HG02943 (cell line): Measurements from ENCODE around the gene ATF6.

Experiments
- ATAC-seq: cut with Tn5 transposase; IDR thresholded peaks from one replicate; pipeline ENCODE4 v1.9.1; 2021; ENCODE audit warnings: mild to moderate bottlenecking, low read depth, moderate library complexity; ENCODE audit not compliant: unreplicated experiment

The ATF6 gene

DNA sequence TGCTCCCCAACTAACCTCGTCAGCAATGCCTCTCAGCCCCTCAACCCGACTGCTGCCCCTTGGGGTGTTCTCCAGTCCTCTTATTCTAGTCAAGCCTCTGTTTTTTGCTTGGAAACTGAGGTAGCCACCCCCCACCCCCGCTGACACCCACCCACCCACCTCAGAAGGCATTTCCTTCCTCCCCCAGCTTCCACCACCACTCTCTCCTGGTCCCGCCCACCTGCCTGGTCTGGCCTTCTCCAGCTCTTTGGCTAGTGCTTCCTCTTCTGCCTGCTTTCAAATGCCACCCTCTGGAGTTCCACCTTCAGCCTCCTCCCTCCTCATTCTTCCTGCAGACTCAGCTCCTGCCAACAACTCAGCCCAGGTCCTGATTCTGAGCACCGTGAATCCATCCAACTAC lies 222.3 kb downstream of the ATF6 start:
- no peak for ATAC-seq

GRCh38 chr1:161989108-161989507 lies 223.0 kb downstream of the ATF6 start:
- no peak for ATAC-seq

GRCh38 chr1:161989786-161990185 lies 223.7 kb downstream of the ATF6 start:
- ATAC-seq, result no peak

DNA sequence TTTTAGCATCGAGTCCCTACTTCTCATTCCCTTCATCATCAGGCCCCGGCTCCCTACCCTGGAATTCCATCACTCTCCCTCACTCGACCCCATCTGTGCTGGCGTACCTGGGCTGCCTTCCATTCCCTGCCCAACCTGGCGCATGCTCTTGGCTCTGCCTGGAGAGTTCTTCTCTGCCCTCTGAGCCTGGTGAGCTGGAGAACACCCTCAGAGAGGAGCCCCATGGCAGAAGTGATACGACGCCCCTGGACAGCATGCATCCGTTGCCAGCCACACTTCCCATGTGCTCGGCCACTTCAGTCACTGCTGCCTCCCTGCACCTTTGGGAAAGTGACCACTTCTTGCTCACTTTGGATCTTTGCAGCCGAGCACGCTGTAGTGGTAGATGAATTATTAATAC lies 227.5 kb downstream of the ATF6 start:
- no peak for ATAC-seq

DNA sequence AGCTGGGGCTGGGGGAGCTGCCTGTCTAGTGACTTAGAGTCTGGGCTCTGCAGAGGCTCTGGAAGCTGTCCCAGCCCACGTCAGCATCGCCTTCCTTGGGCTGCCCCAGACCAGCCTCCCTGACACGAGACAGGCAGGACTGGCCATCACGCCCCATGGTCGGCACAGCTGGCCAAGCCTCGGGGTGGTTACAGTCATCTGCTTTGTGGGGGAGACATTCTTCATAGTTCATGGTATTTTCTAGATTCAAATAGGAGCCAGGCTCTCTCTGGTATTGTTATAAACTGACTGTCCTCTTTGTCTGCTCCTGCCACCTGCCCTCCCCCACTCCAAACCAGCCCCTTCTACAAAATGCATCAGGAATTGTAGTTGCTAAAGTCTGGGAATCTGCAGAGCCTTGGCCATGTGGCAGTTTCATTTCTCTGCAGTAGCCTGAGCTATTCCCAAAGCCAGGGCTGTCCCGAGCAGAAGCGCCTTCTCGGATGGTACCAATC lies 228.1 kb downstream of the ATF6 start:
- no peak for ATAC-seq

- no peak for ATAC-seq
Observed at GRCh38 chr1:161997152-161997551, 231.0 kb downstream of the ATF6 start.

DNA sequence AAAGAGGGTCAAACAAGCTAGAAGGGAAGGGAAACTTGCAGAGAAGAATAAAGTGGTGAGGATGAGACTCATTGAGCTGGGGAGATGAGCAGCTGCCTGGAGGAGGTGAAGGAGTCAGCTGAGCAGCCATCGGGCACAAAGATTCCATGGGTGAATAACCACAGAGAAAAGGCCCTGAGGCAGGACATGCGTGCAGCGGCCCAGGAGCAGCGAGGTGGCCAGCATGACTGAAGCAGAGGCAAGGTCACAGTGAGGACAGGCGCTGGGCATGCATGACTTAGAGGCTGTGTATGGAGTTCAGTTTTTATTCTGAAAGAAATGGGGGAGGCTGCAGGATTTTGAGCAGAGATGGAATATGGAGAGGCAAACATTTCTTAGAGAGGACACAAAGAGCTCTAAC lies 232.7 kb downstream of the ATF6 start:
- ATAC-seq, result no peak

DNA sequence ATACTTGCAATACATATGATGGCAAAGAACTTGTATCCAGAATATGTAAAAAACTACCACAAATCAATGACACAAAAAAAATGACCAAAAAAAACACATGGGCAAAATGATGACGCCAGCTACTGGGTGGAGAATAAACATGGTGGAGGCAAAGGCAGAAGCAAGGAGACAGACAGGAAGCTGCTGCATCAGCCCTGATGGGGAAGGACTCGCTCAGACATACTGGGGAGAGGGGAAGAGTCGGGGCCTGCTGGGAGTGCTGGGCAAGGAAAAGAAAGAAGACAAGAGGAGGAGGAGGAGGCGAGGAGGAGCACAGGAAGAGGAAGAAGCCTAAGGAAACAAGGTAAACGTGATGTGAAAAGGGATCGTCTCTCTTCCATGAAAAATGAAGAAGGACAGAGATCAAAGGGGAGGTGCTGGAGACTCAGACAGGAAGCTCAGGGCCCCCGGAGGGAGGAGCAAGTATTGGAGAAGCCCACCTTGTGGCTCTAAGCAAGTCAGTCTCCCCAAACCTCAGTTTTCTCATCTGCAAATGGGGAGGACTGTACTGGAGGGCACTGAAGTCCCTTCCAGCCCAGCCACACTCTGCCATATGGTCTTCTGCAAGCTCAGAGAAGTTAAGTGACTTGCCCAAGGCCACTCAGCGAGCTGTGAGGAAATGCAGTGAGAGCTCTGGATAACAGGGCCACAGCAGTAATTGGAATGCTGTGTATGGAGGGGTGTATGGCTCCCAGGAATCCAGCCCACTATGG lies 233.4 kb downstream of the ATF6 start:
- ATAC-seq, result no peak

GRCh38 chr1:162000053-162000420 lies 233.9 kb downstream of the ATF6 start:
- no peak for ATAC-seq

GRCh38 chr1:162003061-162003829 lies 237.1 kb downstream of the ATF6 start:
- no peak for ATAC-seq

DNA sequence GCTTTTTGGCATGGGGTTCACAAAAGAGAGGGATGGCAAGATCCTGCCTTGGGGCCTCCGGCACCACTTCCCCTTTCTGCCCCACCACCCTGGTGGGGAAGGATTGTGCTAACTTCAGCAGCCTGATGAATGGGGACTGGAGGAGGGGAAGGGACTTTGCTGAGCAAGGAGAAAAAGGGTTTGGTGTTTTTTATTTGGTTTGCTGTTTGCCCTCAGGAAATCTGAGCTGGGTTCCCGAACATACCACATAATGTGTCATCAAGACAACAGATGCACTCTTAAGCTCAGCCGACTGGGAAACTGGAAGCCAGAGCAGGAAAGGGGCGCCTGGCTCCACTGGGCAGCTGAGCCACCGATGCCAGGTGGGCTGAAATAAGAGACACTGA lies 237.7 kb downstream of the ATF6 start:
- no peak for ATAC-seq

DNA sequence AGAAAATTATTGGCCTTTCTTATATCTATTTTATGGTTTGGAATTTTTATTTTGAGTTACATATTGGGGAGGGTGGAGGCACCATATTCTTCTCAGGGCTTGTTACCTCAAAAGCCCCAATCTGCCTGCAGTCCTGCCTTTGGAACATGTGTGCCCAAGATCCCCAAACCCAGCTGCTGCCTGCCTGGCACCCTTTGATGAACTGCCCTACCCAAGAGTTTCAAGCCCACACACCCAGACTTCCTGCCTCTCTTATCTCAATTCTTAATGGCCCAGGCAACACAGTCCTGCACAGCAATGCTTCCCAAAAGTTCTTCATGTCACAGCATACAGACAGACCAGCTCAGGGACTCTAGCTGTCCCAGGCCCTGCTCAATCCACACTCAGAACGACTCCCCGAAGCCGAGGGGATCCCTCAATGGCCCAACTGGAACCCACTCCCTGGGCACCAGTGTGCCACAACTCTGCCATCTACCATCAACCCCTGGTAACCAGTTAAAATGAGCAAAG lies 238.4 kb downstream of the ATF6 start:
- ATAC-seq, result no peak

- no peak for ATAC-seq
Observed at GRCh38 chr1:162006081-162006480, 240.0 kb downstream of the ATF6 start.

- no peak for ATAC-seq
Observed at GRCh38 chr1:162007466-162007865, 241.3 kb downstream of the ATF6 start.

DNA sequence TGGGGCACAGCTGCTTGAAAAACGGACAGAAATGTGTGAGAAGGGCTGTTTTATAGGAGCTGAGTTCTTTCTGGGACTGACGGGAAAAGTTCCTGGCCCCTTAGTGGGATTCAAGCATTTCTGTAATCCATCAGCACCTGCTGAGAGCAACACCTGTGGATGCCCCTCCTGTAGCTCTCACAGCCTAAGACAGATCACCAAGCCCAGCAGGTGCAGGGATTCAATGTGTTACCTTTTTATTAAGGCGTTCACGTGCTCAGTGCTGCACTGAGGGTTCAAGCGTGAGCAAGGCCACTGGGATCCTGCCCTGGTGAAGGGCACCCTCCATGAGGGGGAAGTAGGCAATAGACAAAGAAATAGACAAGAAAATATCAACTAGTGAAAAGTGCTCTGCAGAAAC lies 242.7 kb downstream of the ATF6 start:
- ATAC-seq, result no peak

GRCh38 chr1:162009501-162010174 lies 243.5 kb downstream of the ATF6 start:
- no peak for ATAC-seq

DNA sequence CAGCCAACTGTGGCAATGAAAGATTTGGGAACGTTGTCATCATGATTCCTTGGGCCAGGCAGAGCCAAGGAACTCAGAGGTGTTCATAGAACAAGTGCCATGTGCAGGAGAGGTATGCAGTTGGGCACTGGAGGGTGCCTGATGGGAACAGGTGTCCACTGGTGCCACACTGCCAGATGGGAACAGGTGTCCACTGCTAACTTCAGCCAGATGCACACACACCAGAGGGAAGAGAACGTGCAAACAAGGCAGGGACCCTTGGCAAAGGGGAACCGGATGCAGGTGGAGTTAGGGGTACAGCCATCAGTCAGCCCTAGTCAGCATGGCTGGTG lies 244.0 kb downstream of the ATF6 start:
- no peak for ATAC-seq

- ATAC-seq, result no peak
Observed at GRCh38 chr1:162011337-162012012, 245.4 kb downstream of the ATF6 start.

DNA sequence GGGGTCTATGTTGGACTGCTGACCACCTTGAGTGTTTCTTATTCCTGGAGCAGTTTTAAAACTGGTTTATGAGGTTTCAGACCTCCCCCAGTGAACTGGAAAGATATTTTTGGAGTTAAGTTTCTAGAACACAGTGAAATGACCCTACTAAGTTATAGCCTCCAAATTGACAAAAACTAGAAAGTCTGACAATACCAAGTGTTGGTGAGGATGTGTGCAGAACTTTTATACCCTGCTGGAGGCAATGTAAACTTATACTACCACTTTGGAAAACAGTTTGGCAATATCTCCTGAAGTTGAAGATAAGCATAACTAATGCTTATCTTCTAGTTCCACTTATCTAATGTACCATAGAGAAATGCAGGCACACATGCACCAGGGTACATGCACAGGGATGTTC lies 247.2 kb downstream of the ATF6 start:
- no peak for ATAC-seq
